DOHH2 (cell line): Measurements from ENCODE around the gene CALY.

Source experiments
- H3F3A ChIP-seq: fragments of 200-600 bp; sonication (generic), shearing (Covaris generic); 2 replicates; pipeline ENCODE4 v1.6.0; 2016; ENCODE audit warnings: antibody characterized with exemption, mild to moderate bottlenecking; ENCODE audit not compliant: control insufficient read depth, insufficient read depth
- H3K27ac ChIP-seq: fragments of 200-600 bp; sonication (generic); 2 replicates; pipeline ENCODE4 v1.5.1; 2014; ENCODE audit warnings: low read depth, mild to moderate bottlenecking, low read length, moderate library complexity
- H3K27me3 ChIP-seq: fragments of 200-600 bp; sonication (generic); 2 replicates; pipeline ENCODE4 v1.6.1; 2014; ENCODE audit warnings: mild to moderate bottlenecking, low read length, mixed read lengths; ENCODE audit not compliant: control insufficient read depth
- H3K36me3 ChIP-seq: fragments of 200-600 bp; sonication (generic); 2 replicates; pipeline ENCODE4 v1.6.1; 2014; ENCODE audit warnings: mild to moderate bottlenecking, low read length, moderate library complexity, mixed read lengths; ENCODE audit not compliant: control insufficient read depth
- H3K4me1 ChIP-seq: fragments of 200-600 bp; sonication (generic); 2 replicates; pipeline ENCODE4 v1.6.1; 2014; ENCODE audit warnings: mild to moderate bottlenecking, low read length, mixed read lengths; ENCODE audit not compliant: control insufficient read depth
- H3K4me2 ChIP-seq: fragments of 200-600 bp; sonication (generic); 2 replicates; pipeline ENCODE4 v1.6.0; 2014; ENCODE audit warnings: mild to moderate bottlenecking, low read length, moderate library complexity
- H3K4me3 ChIP-seq: fragments of 200-600 bp; sonication (generic); 2 replicates; pipeline ENCODE4 v1.5.1; 2014; ENCODE audit warnings: mild to moderate bottlenecking, low read length, mixed read lengths
- H3K79me2 ChIP-seq: fragments of 200-600 bp; sonication (generic); 2 replicates; pipeline ENCODE4 v1.6.1; 2014; ENCODE audit warnings: mild to moderate bottlenecking, low read length, mixed read lengths; ENCODE audit not compliant: control insufficient read depth
- H3K9me2 ChIP-seq: fragments of 200-600 bp; sonication (generic); replicated peaks from 2 replicates; pipeline ENCODE4 v1.6.1; 2014; ENCODE audit warnings: mild to moderate bottlenecking, low read length, mixed read lengths; ENCODE audit not compliant: control insufficient read depth
- H3K9me3 ChIP-seq: fragments of 200-600 bp; sonication (generic); 2 replicates; pipeline ENCODE4 v1.6.1; 2014; ENCODE audit warnings: antibody characterized with exemption, low read length, mixed read lengths; ENCODE audit not compliant: control insufficient read depth, insufficient read depth
- H4K20me1 ChIP-seq: fragments of 200-600 bp; sonication (generic); 2 replicates; pipeline ENCODE4 v1.6.0; 2014; ENCODE audit warnings: low read depth, mild to moderate bottlenecking, antibody characterized with exemption, low read length, moderate library complexity; ENCODE audit not compliant: control insufficient read depth, insufficient read depth
- CTCF ChIP-seq: fragments of 200-600 bp; sonication (generic); IDR thresholded peaks from one replicate; pipeline ENCODE4 v1.5.1; 2014; ENCODE audit warnings: antibody characterized with exemption, mild to moderate bottlenecking, low read depth, low read length; ENCODE audit not compliant: poor library complexity, severe bottlenecking
- EZH2phosphoT487 ChIP-seq: fragments of 200-600 bp; sonication (generic); IDR thresholded peaks from 2 replicates; pipeline ENCODE4 v1.6.1; 2017; ENCODE audit warnings: borderline replicate concordance, mild to moderate bottlenecking, antibody characterized with exemption, low read length, moderate library complexity, mixed read lengths

Gene CALY

GRCh38 chr10:133364645-133365431, 28.1 kb upstream of the CALY start:
- H3K4me3 ChIP-seq = no peak overlapping the region
- H3K4me2 ChIP-seq = no peak overlapping the region
- H3K9me3 ChIP-seq = no peaks in the 10 kb centered on the region
- no peaks in the 10 kb centered on the region for H3F3A ChIP-seq
- H3K36me3 ChIP-seq = peaks cover 18% of the 10 kb centered on the region; the same call in 1 of the 2 replicates
- no peak for TF ChIP-seq CTCF
- TF ChIP-seq EZH2phosphoT487 = no peak
- H3K27ac ChIP-seq = no peak overlapping the region
- no peaks in the 10 kb centered on the region for H3K9me2 ChIP-seq
- H4K20me1 ChIP-seq = no peaks in the 10 kb centered on the region
- no peaks in the 10 kb centered on the region for H3K27me3 ChIP-seq
- no peaks in the 10 kb centered on the region for H3K4me1 ChIP-seq
- no peaks in the 10 kb centered on the region for H3K79me2 ChIP-seq

- Histone ChIP-seq H3K9me3 (no peaks in the 10 kb centered on the region), H3K27me3 (no peaks in the 10 kb centered on the region), H3K27ac (no peak overlapping the region), H3K79me2 (no peaks in the 10 kb centered on the region), H3K9me2 (no peaks in the 10 kb centered on the region), H3F3A (no peaks in the 10 kb centered on the region), H3K4me3 (no peak overlapping the region), H3K4me2 (no peak overlapping the region), H3K4me1 (no peaks in the 10 kb centered on the region), H3K36me3 (peaks cover 18% of the 10 kb centered on the region; the same call in 1 of the 2 replicates), H4K20me1 (no peaks in the 10 kb centered on the region)
- TF ChIP-seq CTCF = no peak
- no peak for TF ChIP-seq EZH2phosphoT487
Measured at GRCh38 chr10:133362846-133363245, 26.1 kb upstream of the CALY start.

GRCh38 chr10:133361773-133362441, 25.2 kb upstream of the CALY start:
- H3K4me2 ChIP-seq = no peak overlapping the region
- no peak overlapping the region for H3K27ac ChIP-seq
- no peaks in the 10 kb centered on the region for H3K9me2 ChIP-seq

More at GRCh38 chr10:133361773-133362441, 25.2 kb upstream of the CALY start:
- H3K4me3 ChIP-seq = no peak overlapping the region
- no peaks in the 10 kb centered on the region for H3K27me3 ChIP-seq
- H3K79me2 ChIP-seq = no peaks in the 10 kb centered on the region
- no peaks in the 10 kb centered on the region for H3F3A ChIP-seq
- H3K4me1 ChIP-seq = peaks cover 3% of the 10 kb centered on the region; the same call in 1 of the 2 replicates
- H3K9me3 ChIP-seq = no peaks in the 10 kb centered on the region
- H3K36me3 ChIP-seq = peaks cover 18% of the 10 kb centered on the region; the same call in 1 of the 2 replicates
- TF ChIP-seq CTCF = no peak
- TF ChIP-seq EZH2phosphoT487 = no peak
- no peaks in the 10 kb centered on the region for H4K20me1 ChIP-seq
